PC-9 (cell line): ENCODE data around the gene ASXL1. TPM values are rescaled to one million over a fixed set of nuclear protein-coding genes. Genes with fewer than 3 reads are reported as not detected.

Experiments used
- BruUV-seq: library from RNA; stranded (reverse); fragments of 400-500 nt; replicated peaks from 2 replicates; lab custom pipeline; 2021; lab: Mats Ljungman, UMichigan
- CTCF ChIA-PET: fragments of 300-600 bp; sonication (Branson Sonifier 250); formaldehyde crosslinking; loops from one replicate; lab custom pipeline; 2022; ENCODE audit warnings: antibody characterized with exemption; lab: Charles Lee
- POLR2A ChIA-PET: fragments of 300-600 bp; sonication (Branson Sonifier 250); formaldehyde crosslinking; loops from one replicate; lab custom pipeline; 2022; ENCODE audit warnings: antibody characterized with exemption; ENCODE audit not compliant: unreplicated experiment; lab: Charles Lee
- DNase-seq, 2 experiments: peaks; one replicate each; pipeline versions ENCODE4 v3.0.0 to v3.0.0-alpha.2; 2015 to 2022; ENCODE audit warnings: mixed read lengths in 1 of 2
- H2AFZ ChIP-seq: fragments of 200-600 bp; sonication (generic); 2 replicates; pipeline ENCODE4 v1.8.1; 2017; ENCODE audit warnings: antibody characterized with exemption
- H3F3A ChIP-seq: fragments of 200-600 bp; sonication (generic); 2 replicates; pipeline ENCODE4 v1.8.1; 2017; ENCODE audit warnings: antibody characterized with exemption, mild to moderate bottlenecking, low read depth; ENCODE audit not compliant: insufficient read depth
- H3K27ac ChIP-seq: fragments of 200-600 bp; sonication (generic); 2 replicates; pipeline ENCODE4 v1.6.1; 2016; ENCODE audit warnings: mixed run types
- H3K27me3 ChIP-seq: fragments of 200-600 bp; sonication (generic); 2 replicates; pipeline ENCODE4 v1.6.1; 2016; ENCODE audit warnings: low read depth, mixed run types; ENCODE audit not compliant: insufficient read depth
- H3K36me3 ChIP-seq: fragments of 200-600 bp; sonication (generic); 2 replicates; pipeline ENCODE4 v1.6.1; 2016; ENCODE audit warnings: low read depth, mixed run types
- H3K4me1 ChIP-seq: fragments of 200-600 bp; sonication (generic); replicated peaks from 2 replicates; pipeline ENCODE4 v1.6.1; 2016; ENCODE audit warnings: mixed run types; ENCODE audit not compliant: insufficient read depth
- H3K4me2 ChIP-seq: fragments of 200-600 bp; sonication (generic); 2 replicates; pipeline ENCODE4 v1.6.1; 2017; ENCODE audit warnings: mixed run types
- H3K4me3 ChIP-seq: fragments of 200-600 bp; sonication (generic); 2 replicates; pipeline ENCODE4 v1.6.1; 2016; ENCODE audit warnings: mixed run types
- H3K79me2 ChIP-seq: fragments of 200-600 bp; sonication (generic); 2 replicates; pipeline ENCODE4 v1.6.1; 2017; ENCODE audit warnings: low read depth, mixed run types
- H3K9me2 ChIP-seq: fragments of 200-600 bp; sonication (generic); 2 replicates; pipeline ENCODE4 v1.8.1; 2017; ENCODE audit warnings: mild to moderate bottlenecking; ENCODE audit not compliant: insufficient read depth
- H3K9me3 ChIP-seq: fragments of 200-600 bp; sonication (generic); 2 replicates; pipeline ENCODE4 v1.8.1; 2016; ENCODE audit warnings: low read depth; ENCODE audit not compliant: insufficient read depth
- H4K20me1 ChIP-seq: fragments of 200-600 bp; sonication (generic); 2 replicates; pipeline ENCODE4 v1.8.1; 2017; ENCODE audit not compliant: insufficient read depth
- EZH2 ChIP-seq: fragments of 200-600 bp; sonication (generic); IDR thresholded peaks from 2 replicates; pipeline ENCODE4 v1.8.0; 2017; ENCODE audit warnings: antibody characterized with exemption, low read depth
- intact Hi-C: fragments of 100-400 bp; cut with micrococcal nuclease; formaldehyde crosslinking; loops from one replicate; pipeline ENCODE4 v1.10.0; 2022; ENCODE audit not compliant: unreplicated experiment
- total RNA-seq: library from RNA; stranded (reverse); gene quantifications from 2 replicates; pipeline ENCODE4 v1.2.3, GENCODE V29; 2021
- TF ChIP-seq, protein P1 (sequence below): fragments of 200-600 bp; sonication (generic); conservative IDR thresholded peaks from 2 replicates; pipeline ENCODE4 v1.6.1; 2017; ENCODE audit warnings: mixed run types, antibody characterized with exemption, mild to moderate bottlenecking, moderate library complexity

Gene ASXL1
- total RNA-seq, 1 experiment from 2014 or later = 123 TPM

DNA sequence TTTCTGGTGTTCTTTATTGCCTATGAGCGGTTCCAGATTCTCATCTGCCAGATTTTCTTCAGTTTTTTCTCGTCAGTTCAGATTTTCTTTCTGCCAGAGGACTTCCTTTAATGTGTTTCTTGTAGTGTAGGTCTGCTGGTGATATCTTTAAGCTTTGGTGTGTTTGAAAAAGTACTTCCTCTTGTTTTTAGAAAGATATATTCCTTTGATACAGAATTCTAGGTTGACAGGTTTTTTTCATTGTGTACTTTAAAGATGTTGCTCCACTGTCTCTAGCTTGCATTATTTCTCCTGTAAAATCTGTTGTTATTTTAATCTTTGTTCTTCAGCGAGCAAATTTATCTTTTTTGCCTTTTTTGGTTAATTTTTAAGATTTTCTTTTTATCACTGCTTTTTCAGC is 36.9 kb downstream of the ASXL1 start:
- Histone ChIP-seq H3K4me2 (no peak overlapping the region), H3F3A (peaks cover 16% of the 10 kb centered on the region), H3K79me2 (peaks cover 67% of the 10 kb centered on the region), H3K27me3 (no peaks in the 10 kb centered on the region), H3K27ac (no peak overlapping the region), H2AFZ (no peak overlapping the region), H4K20me1 (peaks cover 52% of the 10 kb centered on the region; the same call in 1 of the 2 replicates), H3K4me3 (no peak overlapping the region), H3K4me1 (no peaks in the 10 kb centered on the region), H3K36me3 (peaks cover 25% of the 10 kb centered on the region), H3K9me3 (no peaks in the 10 kb centered on the region), H3K9me2 (no peaks in the 10 kb centered on the region)
- no peak for DNase-seq
- BruUV-seq = no TSS peak
- POLR2A ChIA-PET = interaction anchor here (0.7 kb wide), 1 partner anchor 30 kb away, joined by 3 read pairs; no protein-coding TSS in a partner anchor
- CTCF ChIA-PET = interaction anchor here (0.7 kb wide), 1 partner anchor 1466 kb away, joined by 4 read pairs; no protein-coding TSS in a partner anchor
- TF ChIP-seq EZH2 = no peak
- TF ChIP-seq, protein P1, sequence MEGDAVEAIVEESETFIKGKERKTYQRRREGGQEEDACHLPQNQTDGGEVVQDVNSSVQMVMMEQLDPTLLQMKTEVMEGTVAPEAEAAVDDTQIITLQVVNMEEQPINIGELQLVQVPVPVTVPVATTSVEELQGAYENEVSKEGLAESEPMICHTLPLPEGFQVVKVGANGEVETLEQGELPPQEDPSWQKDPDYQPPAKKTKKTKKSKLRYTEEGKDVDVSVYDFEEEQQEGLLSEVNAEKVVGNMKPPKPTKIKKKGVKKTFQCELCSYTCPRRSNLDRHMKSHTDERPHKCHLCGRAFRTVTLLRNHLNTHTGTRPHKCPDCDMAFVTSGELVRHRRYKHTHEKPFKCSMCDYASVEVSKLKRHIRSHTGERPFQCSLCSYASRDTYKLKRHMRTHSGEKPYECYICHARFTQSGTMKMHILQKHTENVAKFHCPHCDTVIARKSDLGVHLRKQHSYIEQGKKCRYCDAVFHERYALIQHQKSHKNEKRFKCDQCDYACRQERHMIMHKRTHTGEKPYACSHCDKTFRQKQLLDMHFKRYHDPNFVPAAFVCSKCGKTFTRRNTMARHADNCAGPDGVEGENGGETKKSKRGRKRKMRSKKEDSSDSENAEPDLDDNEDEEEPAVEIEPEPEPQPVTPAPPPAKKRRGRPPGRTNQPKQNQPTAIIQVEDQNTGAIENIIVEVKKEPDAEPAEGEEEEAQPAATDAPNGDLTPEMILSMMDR = no peak
- intact Hi-C loops = no loop called here

GRCh38 chr20:32396646-32397160 is 38.6 kb downstream of the ASXL1 start:
- Histone ChIP-seq H3K9me3 (no peaks in the 10 kb centered on the region), H3K4me1 (no peaks in the 10 kb centered on the region), H3K4me2 (no peak overlapping the region), H3K79me2 (peaks cover 66% of the 10 kb centered on the region), H3K27me3 (no peaks in the 10 kb centered on the region), H3K9me2 (no peaks in the 10 kb centered on the region), H3F3A (peaks cover 10% of the 10 kb centered on the region; the same call in 1 of the 2 replicates), H3K4me3 (no peak overlapping the region), H4K20me1 (peaks cover 48% of the 10 kb centered on the region), H2AFZ (no peak overlapping the region), H3K36me3 (peaks cover 12% of the 10 kb centered on the region; the same call in 1 of the 2 replicates), H3K27ac (0 out of 2 replicates have a peak overlapping the region, but pooled peaks have one; percentile 25)
- intact Hi-C loops = no loop called here
- no peak for DNase-seq
- no TSS peak for BruUV-seq
- ChIA-PET CTCF (interaction anchor here (0.6 to 0.7 kb wide), 2 partner anchors 646 to 857 kb away, joined by 3 read pairs; no protein-coding TSS in a partner anchor), POLR2A (no interaction called here)
- TF ChIP-seq, protein P1 = no peak
- no peak for TF ChIP-seq EZH2

GRCh38 chr20:32397567-32398084 is 39.5 kb downstream of the ASXL1 start:
- intact Hi-C loops = no loop called here
- no peaks in the 10 kb centered on the region for H3K4me1 ChIP-seq
- ChIA-PET POLR2A (no interaction called here), CTCF (no interaction called here)
- H3K4me3 ChIP-seq = no peak overlapping the region
- no peak overlapping the region for H3K4me2 ChIP-seq
- peaks cover 11% of the 10 kb centered on the region; the same call in 1 of the 2 replicates for H3K36me3 ChIP-seq
- BruUV-seq = no TSS peak
- no peak overlapping the region for H3K27ac ChIP-seq
- TF ChIP-seq, protein P1 = no peak
- no peak for TF ChIP-seq EZH2
- no peak for DNase-seq
- H3K9me3 ChIP-seq = no peaks in the 10 kb centered on the region
- H3K9me2 ChIP-seq = no peaks in the 10 kb centered on the region
- peaks cover 43% of the 10 kb centered on the region for H4K20me1 ChIP-seq
- peaks cover 10% of the 10 kb centered on the region; the same call in 1 of the 2 replicates for H3F3A ChIP-seq
- H3K79me2 ChIP-seq = peaks cover 66% of the 10 kb centered on the region
- H3K27me3 ChIP-seq = no peaks in the 10 kb centered on the region
- H2AFZ ChIP-seq = no peak overlapping the region
